Ovary (tissue), 9 donors: Measurements from ENCODE around the gene TDG. TPM values are rescaled to one million over a fixed set of nuclear protein-coding genes. Genes with fewer than 3 reads are reported as not detected.

Source experiments
- DNase-seq, 5 donors: peaks; one replicate each; pipeline ENCODE4 v3.0.0-alpha.2; 2019 to 2020
- H3K27ac ChIP-seq, 2 donors: fragments of 200-600 bp; one replicate each; pipeline versions ENCODE4 v1.5.1 to v1.8.0; 2019 to 2022
- H3K27me3 ChIP-seq: fragments of 200-600 bp; one replicate; pipeline ENCODE4 v1.8.0; 2022
- H3K36me3 ChIP-seq: fragments of 200-600 bp; sonication (generic); one replicate; pipeline ENCODE4 v1.5.1; 2019
- H3K4me1 ChIP-seq: one replicate; pipeline ENCODE4 v1.8.1; 2013; ENCODE audit warnings: mild to moderate bottlenecking, moderate library complexity; ENCODE audit not compliant: insufficient read depth
- H3K4me3 ChIP-seq: fragments of 200-600 bp; sonication (generic); one replicate; pipeline ENCODE4 v1.5.1; 2017
- H3K9me3 ChIP-seq, 2 donors: fragments of 200-600 bp in 1 of 2; sonication (generic) in 1 of 2; one replicate each; pipeline versions ENCODE4 v1.5.1 to v1.8.1; 2013 to 2019; ENCODE audit warnings: mild to moderate bottlenecking in 1 of 2, moderate library complexity in 1 of 2
- EP300 ChIP-seq: sonication (generic); formaldehyde crosslinking; IDR thresholded peaks from one replicate; pipeline ENCODE4 v1.6.1; 2017; ENCODE audit warnings: antibody characterized with exemption
- POLR2A ChIP-seq: fragments of 450-650 bp; IDR thresholded peaks from one replicate; pipeline ENCODE4 v1.6.1; 2017; ENCODE audit warnings: antibody characterized with exemption, mild to moderate bottlenecking, moderate library complexity
- WGBS, 3 donors: extraction: QIAGEN DNeasy Blood & Tissue Kit in 1 of 3; methylation state at CpG; one replicate each; pipeline versions ENCODE4 v1.1.5 to v1.1.7; 2013 to 2017; 5-methylcytosine and 5-hydroxymethylcytosine counted together
- intact Hi-C, 4 donors: fragments of 100-400 bp; cut with DNase I; formaldehyde crosslinking; loops; one replicate each; pipeline versions ENCODE4 v1.11.0 to v1.15.1; 2022 to 2023
- polyA plus RNA-seq, 2 donors: library from polyadenylated mRNA; stranded (reverse); fragments of 200-250 nt in 1 of 2; fragments of 350-450 nt in 1 of 2; fragmentation: Illumina TruSeq in 1 of 2; extraction: RNeasy Lipid Tissue Mini Kit (QIAGEN cat#74804) in 1 of 2; gene quantifications; one replicate each; pipeline ENCODE4 v1.2.3, GENCODE V29; 2013 to 2014
- total RNA-seq, 7 donors: library from RNA; depleted of rRNA in 2 of 7; stranded (reverse); fragments of >200 nt in 2 of 7; fragmentation: NEBNext Ultra II Directional in 3 of 7; extraction: Animal tissue kit (Norgen Biotek cat#: 25700) in 3 of 7; gene quantifications; one replicate each; pipeline versions ENCODE4 v1.1.0 to v1.2.4, GENCODE V29; 2016 to 2023
- TF ChIP-seq, protein P1 (sequence below), 3 donors: fragments of 450-650 bp in 2 of 3; fragments of 200-600 bp in 1 of 3; IDR thresholded peaks; one replicate each; pipeline versions ENCODE4 v1.5.1 to v1.8.0; 2016 to 2022; ENCODE audit warnings: antibody characterized with exemption in 3 of 3, mild to moderate bottlenecking in 1 of 3
- donor health status: DM: no; HTN: no; CAD: no; lungs with moderate emphysema.
- donor health status: DM: no; HTN: no; CAD: no.
- donor health status: Bipolar disorder and iron deficiency.
- donor health status: DM: yes; HTN: yes; CAD: no.
- donor health status: DM: no; HTN: no; CAD: no.
- donor health status: DM: yes; HTN: yes; CAD: no.

The TDG gene
- total and polyA plus RNA-seq, 9 donors: 10.7 to 24.2 (median 18.0) TPM

- Histone ChIP-seq H3K36me3 (no peaks in the 10 kb centered on the region), H3K9me3 (no peaks in the 10 kb centered on the region), H3K4me3 (no peak overlapping the region), H3K27me3 (no peaks in the 10 kb centered on the region), H3K4me1 (no peaks in the 10 kb centered on the region), H3K27ac (no peak overlapping the region)
- TF ChIP-seq EP300: no peak
- TF ChIP-seq, protein P1, sequence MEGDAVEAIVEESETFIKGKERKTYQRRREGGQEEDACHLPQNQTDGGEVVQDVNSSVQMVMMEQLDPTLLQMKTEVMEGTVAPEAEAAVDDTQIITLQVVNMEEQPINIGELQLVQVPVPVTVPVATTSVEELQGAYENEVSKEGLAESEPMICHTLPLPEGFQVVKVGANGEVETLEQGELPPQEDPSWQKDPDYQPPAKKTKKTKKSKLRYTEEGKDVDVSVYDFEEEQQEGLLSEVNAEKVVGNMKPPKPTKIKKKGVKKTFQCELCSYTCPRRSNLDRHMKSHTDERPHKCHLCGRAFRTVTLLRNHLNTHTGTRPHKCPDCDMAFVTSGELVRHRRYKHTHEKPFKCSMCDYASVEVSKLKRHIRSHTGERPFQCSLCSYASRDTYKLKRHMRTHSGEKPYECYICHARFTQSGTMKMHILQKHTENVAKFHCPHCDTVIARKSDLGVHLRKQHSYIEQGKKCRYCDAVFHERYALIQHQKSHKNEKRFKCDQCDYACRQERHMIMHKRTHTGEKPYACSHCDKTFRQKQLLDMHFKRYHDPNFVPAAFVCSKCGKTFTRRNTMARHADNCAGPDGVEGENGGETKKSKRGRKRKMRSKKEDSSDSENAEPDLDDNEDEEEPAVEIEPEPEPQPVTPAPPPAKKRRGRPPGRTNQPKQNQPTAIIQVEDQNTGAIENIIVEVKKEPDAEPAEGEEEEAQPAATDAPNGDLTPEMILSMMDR (IDR thresholded peaks at IDR 0.05): no peak
- intact Hi-C loops: no loop called here
- WGBS, 3 donors: 68 to 70% (median 68%) methylated on average over 5 of the region's 5 CpGs
- DNase-seq: no peak
Observed at GRCh38 chr12:103998976-103999375, 33.3 kb downstream of the TDG start.

DNA sequence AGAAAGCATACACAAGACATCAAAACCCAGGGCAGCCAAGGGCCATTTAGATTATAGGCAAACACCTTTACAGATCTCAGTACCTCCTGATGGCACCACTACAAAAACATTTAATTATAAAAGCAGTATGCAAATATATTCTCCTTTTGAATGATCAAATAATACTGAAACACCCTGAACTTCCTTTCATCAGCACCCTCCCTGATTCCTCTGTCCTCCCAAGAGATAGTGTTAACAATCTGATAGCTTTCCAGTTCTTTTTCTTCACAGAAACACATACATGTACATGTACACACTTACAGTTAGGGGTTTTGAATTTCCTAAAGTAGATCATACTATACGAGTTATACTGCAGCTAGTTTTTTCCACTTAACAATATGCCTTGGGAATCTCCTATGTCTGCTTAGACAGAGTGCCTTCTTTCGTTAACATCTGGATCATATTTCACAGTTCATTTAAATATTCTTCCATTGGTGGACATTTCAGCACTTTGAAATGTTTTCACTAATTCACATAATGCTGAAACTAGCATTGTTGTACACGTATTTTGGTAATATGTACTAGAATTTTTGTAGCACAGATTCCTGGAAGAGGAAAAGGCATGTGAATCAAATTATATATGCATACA lies 35.2 kb downstream of the TDG start:
- no peak for TF ChIP-seq POLR2A
- no peak for TF ChIP-seq EP300
- TF ChIP-seq, protein P1 (IDR thresholded peaks at IDR 0.05): no peak
- no peaks in the 10 kb centered on the region for H3K4me1 ChIP-seq
- H3K9me3 ChIP-seq: no peaks in the 10 kb centered on the region
- no peak overlapping the region for H3K4me3 ChIP-seq
- 74 to 79% (median 75%) methylated on average over 3 of the region's 3 CpGs for WGBS, 3 donors
- no peak overlapping the region for H3K27ac ChIP-seq
- no peaks in the 10 kb centered on the region for H3K36me3 ChIP-seq
- no peaks in the 10 kb centered on the region for H3K27me3 ChIP-seq
- DNase-seq: no peak
- intact Hi-C loops: no loop called here

DNA sequence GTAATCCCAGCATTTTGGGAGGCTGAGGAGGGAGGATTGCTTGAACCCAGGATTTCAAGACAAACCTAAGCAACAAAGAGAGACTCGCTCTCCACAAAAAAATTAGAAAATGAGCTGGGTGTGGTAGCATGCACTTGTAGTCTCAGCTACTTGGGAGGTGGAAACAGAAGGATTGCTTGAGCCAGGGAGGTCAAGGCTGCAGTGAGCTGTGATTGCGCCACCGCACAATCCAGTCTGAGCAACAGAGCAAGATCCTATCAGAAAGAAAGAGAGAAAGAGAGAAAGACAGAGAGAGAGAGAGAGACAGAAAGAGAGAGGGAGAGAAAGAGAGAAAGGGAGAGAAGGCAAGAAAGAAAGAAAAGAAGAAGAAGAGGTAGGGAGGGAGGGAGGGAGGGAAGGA lies 37.0 kb downstream of the TDG start:
- WGBS, 3 donors: 82 to 94% (median 85%) methylated on average over 3 of the region's 3 CpGs
- Histone ChIP-seq H3K4me1 (no peaks in the 10 kb centered on the region), H3K36me3 (no peaks in the 10 kb centered on the region), H3K4me3 (no peak overlapping the region), H3K27ac (no peak overlapping the region), H3K27me3 (no peaks in the 10 kb centered on the region), H3K9me3 (no peaks in the 10 kb centered on the region)
- DNase-seq: no peak
- TF ChIP-seq, protein P1 (IDR thresholded peaks at IDR 0.05): no peak
- TF ChIP-seq EP300: no peak
- TF ChIP-seq POLR2A: no peak
- intact Hi-C loops: no loop called here

DNA sequence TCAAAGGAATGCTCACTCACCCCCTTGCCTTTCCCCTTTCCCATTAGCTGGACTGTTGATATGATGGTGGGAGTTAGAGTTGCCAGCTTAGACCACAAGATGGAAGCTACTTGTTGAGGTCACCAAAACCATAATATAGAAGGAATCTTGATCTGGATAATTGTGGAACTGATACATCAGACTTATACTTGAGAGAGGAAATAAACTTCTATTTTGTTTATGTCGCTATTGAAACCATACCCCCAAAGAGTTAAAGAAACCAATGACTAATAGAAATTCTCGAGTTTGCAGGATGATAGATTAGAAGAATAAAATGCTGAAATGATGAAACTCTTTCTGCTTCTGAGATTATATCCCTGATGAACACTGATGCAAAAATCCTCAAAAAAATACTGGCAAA lies 37.9 kb downstream of the TDG start:
- Histone ChIP-seq H3K9me3 (no peaks in the 10 kb centered on the region), H3K4me3 (no peak overlapping the region), H3K27ac (no peak overlapping the region), H3K4me1 (no peaks in the 10 kb centered on the region), H3K27me3 (no peaks in the 10 kb centered on the region), H3K36me3 (no peaks in the 10 kb centered on the region)
- WGBS, 3 donors: 67 to 74% (median 68%) methylated on average over 2 of the region's 2 CpGs
- intact Hi-C loops: no loop called here
- no peak for DNase-seq
- TF ChIP-seq, protein P1 (IDR thresholded peaks at IDR 0.05): no peak
- TF ChIP-seq EP300: no peak
- TF ChIP-seq POLR2A: no peak
